ENCODE results near the gene SSBP2.

Gene SSBP2

GRCh38 chr5:81422671-81423070, 328.2 kb downstream of the SSBP2 start:
- no peak for DNase-seq (ENCODE audit: low read depth)
- TF ChIP-seq MAX (IDR thresholded peaks at IDR 0.05; ENCODE audit: low read depth, low read length) (no peak), CTCF (IDR thresholded peaks at IDR 0.05; ENCODE audit: low read depth, low read length) (no peak), MYC (IDR thresholded peaks at IDR 0.05; ENCODE audit: low read depth, low read length) (no peak), POLR2A (IDR thresholded peaks at IDR 0.05; ENCODE audit: extremely low read depth, insufficient read length) (no peak)
- no peak overlapping the region for H3K4me3 ChIP-seq (ENCODE audit: low read depth, low read length)

- DNase-seq (ENCODE audit: low read depth) = peak; percentile 63
- TF ChIP-seq POLR2A (IDR thresholded peaks at IDR 0.05; ENCODE audit: extremely low read depth, insufficient read length) = no peak
Measured at GRCh38 chr5:81420039-81420667, 330.7 kb downstream of the SSBP2 start.

GRCh38 chr5:81418606-81419005, 332.3 kb downstream of the SSBP2 start:
- no peak overlapping the region for H3K4me3 ChIP-seq (ENCODE audit: low read depth, low read length)
- no peak for DNase-seq (ENCODE audit: low read depth)
- no peak for TF ChIP-seq CTCF (IDR thresholded peaks at IDR 0.05; ENCODE audit: low read depth, low read length)
- TF ChIP-seq MAX (IDR thresholded peaks at IDR 0.05; ENCODE audit: low read depth, low read length) = no peak
- TF ChIP-seq POLR2A (IDR thresholded peaks at IDR 0.05; ENCODE audit: extremely low read depth, insufficient read length) = no peak
- TF ChIP-seq MYC (IDR thresholded peaks at IDR 0.05; ENCODE audit: low read depth, low read length) = no peak

More at GRCh38 chr5:81420039-81420667, 330.7 kb downstream of the SSBP2 start:
- H3K4me3 ChIP-seq (ENCODE audit: low read depth, low read length) = no peak overlapping the region

- TF ChIP-seq MYC (IDR thresholded peaks at IDR 0.05; ENCODE audit: low read depth, low read length) (no peak), POLR2A (IDR thresholded peaks at IDR 0.05; ENCODE audit: extremely low read depth, insufficient read length) (no peak), MAX (IDR thresholded peaks at IDR 0.05; ENCODE audit: low read depth, low read length) (no peak), CTCF (IDR thresholded peaks at IDR 0.05; ENCODE audit: low read depth, low read length) (no peak)
- no peak for DNase-seq (ENCODE audit: low read depth)
- H3K4me3 ChIP-seq (ENCODE audit: low read depth, low read length) = no peak overlapping the region
Measured at GRCh38 chr5:81417052-81417451, 333.8 kb downstream of the SSBP2 start.

GRCh38 chr5:81409896-81410295, 341.0 kb downstream of the SSBP2 start:
- H3K4me3 ChIP-seq (ENCODE audit: low read depth, low read length) = no peak overlapping the region
- no peak for TF ChIP-seq MAX (IDR thresholded peaks at IDR 0.05; ENCODE audit: low read depth, low read length)
- no peak for TF ChIP-seq MYC (IDR thresholded peaks at IDR 0.05; ENCODE audit: low read depth, low read length)
- TF ChIP-seq CTCF (IDR thresholded peaks at IDR 0.05; ENCODE audit: low read depth, low read length) = no peak
- no peak for TF ChIP-seq POLR2A (IDR thresholded peaks at IDR 0.05; ENCODE audit: extremely low read depth, insufficient read length)
- DNase-seq (ENCODE audit: low read depth) = no peak

- TF ChIP-seq MYC (IDR thresholded peaks at IDR 0.05; ENCODE audit: low read depth, low read length) = no peak
- no peak for TF ChIP-seq CTCF (IDR thresholded peaks at IDR 0.05; ENCODE audit: low read depth, low read length)
- TF ChIP-seq MAX (IDR thresholded peaks at IDR 0.05; ENCODE audit: low read depth, low read length) = no peak
- TF ChIP-seq POLR2A (IDR thresholded peaks at IDR 0.05; ENCODE audit: extremely low read depth, insufficient read length) = no peak
- no peak overlapping the region for H3K4me3 ChIP-seq (ENCODE audit: low read depth, low read length)
- no peak for DNase-seq (ENCODE audit: low read depth)
Measured at GRCh38 chr5:81409361-81409760, 341.5 kb downstream of the SSBP2 start.
